GM12873 (cell line): ENCODE measurements around the gene URM1.
A peak's percentile ranks its signal among the peaks of the same experiment; 100 is the strongest.

Source experiments
- CTCF ChIP-seq: IDR thresholded peaks from 2 replicates; pipeline ENCODE4 v1.5.1; 2012; ENCODE audit warnings: low read depth, mild to moderate bottlenecking, moderate library complexity, low read length, control low read depth; ENCODE audit not compliant: insufficient read depth; ENCODE audit errors: missing control alignments

Gene URM1

GRCh38 chr9:128405780-128406171 lies 34.6 kb downstream of the URM1 start:
- no peak for TF ChIP-seq CTCF

GRCh38 chr9:128406848-128407391 lies 35.7 kb downstream of the URM1 start:
- TF ChIP-seq CTCF = no peak

GRCh38 chr9:128408963-128409431 lies 37.8 kb downstream of the URM1 start:
- no peak for TF ChIP-seq CTCF

- TF ChIP-seq CTCF = no peak
Observed at GRCh38 chr9:128409450-128409849, 38.3 kb downstream of the URM1 start.

- peak; percentile 21 for TF ChIP-seq CTCF
Observed at GRCh38 chr9:128409978-128410377, 38.8 kb downstream of the URM1 start.

- TF ChIP-seq CTCF = no peak
Observed at GRCh38 chr9:128411364-128412119, 40.4 kb downstream of the URM1 start.

- peak; percentile 73 for TF ChIP-seq CTCF
Observed at GRCh38 chr9:128412120-128412790, 41.1 kb downstream of the URM1 start.
